NCI-H460 (cell line): Measurements from ENCODE around the gene CEP128. TPM values are rescaled to one million over a fixed set of nuclear protein-coding genes. Genes with fewer than 3 reads are reported as not detected.
"Not testable (repeated sequence)": the region's sequence is repeated elsewhere in the genome, so short reads cannot be mapped to it uniquely, and the experiment has no call there.

Experiments used
- DNase-seq: peaks from one replicate; pipeline ENCODE4 v3.0.0-alpha.2; 2016; ENCODE audit warnings: low read depth; ENCODE audit errors: extremely low read depth
- total RNA-seq: library from RNA; depleted of rRNA; stranded (reverse); fragments of >200 nt; shearing (Covaris generic); gene quantifications from 2 replicates; pipeline ENCODE4 v1.2.3, GENCODE V29; 2014

CEP128 gene
- total RNA-seq, 1 experiment from 2014 or later: 4.4 TPM

DNA sequence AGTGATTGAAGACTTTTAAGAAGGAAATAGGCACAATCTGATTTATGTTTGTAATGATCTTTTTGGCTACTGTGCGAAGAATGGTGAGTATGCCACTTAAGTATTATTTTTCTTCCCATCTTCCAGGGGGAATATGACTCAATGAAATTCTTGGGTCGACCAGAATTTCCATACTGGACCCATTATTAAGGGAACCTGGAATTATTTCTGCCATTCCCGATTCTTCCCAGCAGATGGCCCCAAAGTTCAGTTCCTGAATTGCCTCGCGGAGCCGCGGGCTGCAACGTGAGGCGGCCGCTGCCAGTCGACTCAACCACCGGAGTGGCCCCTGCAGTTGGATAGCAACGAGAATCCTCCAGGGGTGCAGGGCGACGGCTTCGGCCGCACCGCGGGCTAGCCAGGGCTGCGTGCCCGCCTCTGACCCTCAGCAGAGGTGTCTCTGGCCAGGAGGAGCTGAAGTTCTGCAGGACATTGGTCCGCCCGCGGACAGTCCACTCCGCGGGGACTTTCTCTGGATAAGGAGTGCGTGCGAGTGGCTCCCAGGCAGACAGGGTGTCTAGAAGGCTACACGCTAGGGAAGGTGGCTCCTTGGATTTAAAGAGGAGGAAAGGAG is 13.3 kb upstream of the CEP128 start:
- DNase-seq: peak; percentile 76

DNA sequence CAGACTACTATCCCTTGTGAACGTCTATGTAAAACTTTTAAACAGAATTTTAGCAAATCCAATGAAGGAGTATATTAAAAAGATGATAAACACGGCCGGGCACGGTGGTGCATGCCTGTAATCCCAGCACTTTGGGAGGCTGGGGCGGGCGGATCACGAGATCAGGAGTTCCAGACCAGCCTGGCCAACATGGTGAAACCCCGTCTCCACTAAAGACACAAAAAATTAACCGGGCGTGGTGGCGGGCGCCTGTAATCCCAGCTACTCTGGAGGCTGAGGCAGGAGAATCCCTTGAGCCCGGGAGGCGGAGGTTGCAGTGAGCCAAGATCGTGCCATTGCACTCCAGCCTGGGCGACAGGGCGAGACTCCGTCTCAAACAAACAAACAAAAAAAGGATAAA is 11.7 kb upstream of the CEP128 start:
- DNase-seq: not testable (repeated sequence)

DNA sequence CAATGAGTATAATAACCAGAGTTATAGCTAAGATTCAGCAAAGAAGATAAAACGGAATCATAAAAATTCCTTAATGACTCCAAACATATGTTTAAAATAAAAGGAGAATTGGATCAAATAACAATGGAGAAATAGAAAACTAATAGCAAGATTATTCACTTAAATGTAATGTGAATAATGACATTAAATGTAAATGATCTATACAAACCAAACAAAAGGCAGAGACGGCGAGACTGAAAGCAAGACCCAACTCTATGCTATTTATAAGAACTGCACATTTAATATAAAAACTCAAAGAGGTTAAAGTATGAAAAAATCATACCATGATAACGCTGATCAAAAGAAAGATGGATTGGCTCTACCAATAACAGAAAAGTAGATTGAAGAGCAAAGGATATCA is 10.0 kb upstream of the CEP128 start:
- DNase-seq: no peak

DNA sequence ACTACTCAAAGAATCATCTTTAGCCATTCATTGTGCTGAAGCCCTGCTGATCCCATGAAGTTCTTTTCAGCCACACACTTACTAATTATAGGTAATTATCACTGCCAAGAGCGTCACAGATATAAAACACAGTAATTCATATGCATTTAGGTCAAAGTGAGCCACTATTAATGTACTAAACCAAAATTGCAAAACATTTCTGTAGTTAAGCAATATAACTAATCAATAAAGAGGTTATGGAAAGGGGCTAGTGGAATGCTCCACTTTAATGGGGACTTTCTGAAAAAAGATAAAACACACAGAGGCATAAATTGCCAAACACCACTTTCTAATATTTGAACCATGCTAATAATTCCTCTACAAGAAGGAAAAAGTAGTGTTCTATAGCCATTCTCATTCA is 6.8 kb upstream of the CEP128 start:
- DNase-seq: no peak

DNA sequence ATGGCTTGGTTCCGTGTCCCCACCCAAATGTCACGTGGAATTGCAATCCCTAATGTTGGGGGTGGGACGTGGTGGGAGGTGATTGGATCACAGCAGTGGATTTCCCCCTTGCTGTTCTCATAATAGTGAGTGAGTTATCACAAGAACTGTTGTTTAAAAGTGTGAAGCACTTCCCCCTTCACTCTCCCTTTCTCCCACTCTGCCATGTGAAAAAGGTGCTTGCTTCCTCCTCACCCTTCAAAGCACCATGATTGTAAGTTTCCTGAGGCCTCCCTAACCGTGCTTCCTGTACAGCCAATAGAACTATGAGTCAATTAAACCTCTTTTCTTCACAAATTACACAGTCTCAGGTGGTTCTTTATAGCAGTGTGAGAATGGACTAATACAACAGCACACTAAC is 5.3 kb upstream of the CEP128 start:
- DNase-seq: no peak

DNA sequence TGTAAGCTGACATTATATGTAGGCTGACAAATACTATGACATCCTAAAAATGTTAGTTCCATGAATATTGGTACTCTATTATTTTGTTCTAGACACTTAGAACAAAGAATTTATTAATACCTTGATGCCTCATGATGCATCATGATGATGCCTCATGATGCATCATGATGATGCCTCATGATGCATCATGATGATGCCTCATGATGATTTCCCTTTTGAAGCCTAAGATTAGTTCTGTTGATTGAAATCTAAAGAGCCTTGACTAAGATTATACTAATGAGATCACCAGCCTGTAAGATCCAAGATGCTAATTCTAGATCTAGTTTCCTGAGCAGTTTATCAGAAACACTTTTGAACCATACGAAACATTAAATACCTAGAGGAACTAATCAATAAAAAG is 4.6 kb upstream of the CEP128 start:
- DNase-seq: no peak

DNA sequence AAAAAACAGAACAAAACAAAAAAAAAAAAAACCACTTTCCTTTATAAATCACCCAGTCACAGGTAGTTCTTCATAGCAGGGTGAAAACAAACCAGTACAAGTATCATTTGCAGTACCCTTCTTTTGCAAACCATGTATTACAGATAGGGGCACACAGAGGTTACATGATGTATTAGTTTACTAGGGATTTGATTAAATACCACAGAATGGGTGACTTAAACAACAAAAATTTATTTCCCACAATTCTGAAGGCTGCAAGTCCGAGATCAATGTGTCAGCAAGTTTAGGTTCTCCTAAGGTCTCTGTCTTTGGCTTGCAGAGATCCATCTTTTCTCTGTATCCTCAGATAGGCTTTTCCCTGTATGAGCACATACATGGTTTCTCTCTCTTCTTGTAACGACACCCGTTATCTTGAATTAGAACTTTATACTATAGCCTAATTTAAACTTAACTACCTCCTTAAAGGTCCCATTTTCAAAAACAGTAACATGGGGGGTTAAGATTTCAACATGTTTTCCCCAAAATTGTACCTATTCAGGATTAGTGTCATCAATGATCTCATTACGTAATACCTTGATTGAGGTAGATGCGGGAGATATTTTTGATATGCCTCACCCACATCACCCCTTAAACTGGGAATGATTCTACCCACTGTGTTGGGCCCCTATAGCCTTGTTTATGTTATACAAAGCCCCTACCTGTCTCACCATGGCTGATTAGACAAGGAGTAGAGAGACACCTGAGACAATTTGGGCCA is 3.5 kb upstream of the CEP128 start:
- no peak for DNase-seq

DNA sequence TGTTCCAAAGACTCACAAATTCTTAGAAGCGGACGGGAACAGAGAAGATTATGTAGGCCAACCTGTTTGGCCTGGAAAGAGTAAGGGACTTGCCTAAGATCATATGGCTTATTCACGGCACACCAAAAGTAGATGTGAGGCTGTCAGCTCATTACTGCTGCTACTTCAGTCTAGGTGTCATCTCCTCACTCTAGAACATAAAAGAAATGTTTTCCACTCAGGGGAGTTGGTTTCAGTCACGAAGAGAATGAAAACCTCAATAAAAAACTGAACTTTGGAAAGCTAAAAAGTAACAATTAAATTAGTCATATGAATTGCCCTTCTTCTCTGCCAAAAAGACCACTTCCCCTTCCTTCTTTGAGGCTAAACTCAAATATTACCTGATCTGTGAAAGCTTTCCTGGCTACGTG is 658 bp upstream of the CEP128 start:
- DNase-seq: no peak

DNA sequence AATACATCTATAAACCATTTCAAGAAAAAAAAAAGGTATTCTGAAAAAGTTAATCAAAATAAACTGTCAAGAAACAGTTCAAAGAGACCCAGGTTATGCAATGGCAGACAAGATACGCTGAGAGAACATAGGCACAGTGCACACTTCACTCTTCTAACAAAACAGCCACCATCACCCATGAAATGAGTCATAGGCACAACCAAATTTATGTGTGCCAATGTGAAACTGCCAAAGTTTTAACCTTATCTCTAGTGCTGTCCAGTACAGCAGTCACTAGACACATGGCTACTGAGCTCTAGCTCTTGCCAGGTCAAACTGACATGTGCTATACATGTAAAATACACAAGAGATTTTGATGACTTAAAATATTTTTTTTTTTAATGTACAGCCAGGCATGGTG is 1.4 kb downstream of the CEP128 start:
- DNase-seq: no peak

DNA sequence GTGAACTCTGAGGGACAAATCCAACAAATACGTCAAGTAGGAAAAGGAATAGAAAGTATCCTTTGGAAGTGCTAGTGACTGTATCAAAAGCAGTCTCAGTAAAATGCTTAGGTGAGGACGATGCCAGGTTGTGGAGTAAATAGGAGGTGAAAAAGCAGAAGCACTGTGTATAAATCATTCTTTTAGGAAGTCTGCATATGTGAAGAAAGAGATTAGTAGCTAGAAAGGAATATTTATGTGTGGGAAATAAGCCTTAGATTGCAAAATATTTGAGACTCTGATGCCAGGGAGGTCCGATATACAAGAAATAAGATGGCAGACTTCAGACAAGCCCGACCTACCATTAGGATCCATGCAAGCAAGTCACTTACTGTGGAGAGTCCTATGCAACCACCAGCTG is 7.9 kb downstream of the CEP128 start:
- DNase-seq: no peak

DNA sequence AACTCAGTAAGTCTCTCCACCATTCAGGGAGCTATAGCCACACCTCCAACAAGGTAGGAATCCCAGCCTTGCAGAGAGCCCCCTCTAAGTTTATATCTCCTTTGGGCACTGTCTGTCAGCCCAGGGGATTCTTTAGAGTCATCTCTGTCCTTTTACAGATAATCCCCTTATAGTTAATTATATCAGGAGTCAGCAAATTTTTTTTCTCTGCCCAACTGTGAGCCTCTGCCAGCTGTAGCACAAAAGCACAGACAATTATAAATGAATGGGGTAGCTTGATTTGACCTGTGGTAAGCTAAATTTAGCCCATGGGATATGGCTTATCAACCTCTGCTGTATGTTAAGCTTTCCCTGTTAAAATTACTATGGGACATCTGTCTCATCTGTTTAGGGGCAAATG is 8.3 kb downstream of the CEP128 start:
- DNase-seq: no peak

DNA sequence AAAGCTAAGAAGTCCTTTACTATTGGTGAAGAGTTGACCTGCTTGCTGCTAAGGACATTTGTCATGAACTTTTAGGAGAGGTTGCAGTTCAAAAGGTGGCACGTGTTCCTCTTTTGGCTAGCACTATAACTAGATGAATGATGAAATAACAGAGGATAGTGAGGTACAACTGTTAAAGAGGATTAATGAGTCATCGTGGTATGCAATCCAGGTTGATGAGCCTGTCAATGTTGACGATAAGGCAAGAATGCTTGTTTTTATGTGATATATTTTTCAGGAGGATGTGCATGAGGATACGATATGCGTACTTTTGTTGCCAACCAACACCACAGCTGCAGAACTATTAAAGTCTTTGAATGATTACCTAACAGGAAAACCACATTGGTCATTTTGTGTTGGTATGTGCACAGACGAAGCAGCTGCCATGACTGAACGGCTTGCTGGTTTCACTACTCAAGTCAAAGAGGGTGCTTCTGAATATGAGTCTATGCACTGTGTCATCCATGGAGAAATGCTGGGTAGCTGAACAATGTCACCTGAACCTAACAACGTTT is 10.6 kb downstream of the CEP128 start:
- no peak for DNase-seq

DNA sequence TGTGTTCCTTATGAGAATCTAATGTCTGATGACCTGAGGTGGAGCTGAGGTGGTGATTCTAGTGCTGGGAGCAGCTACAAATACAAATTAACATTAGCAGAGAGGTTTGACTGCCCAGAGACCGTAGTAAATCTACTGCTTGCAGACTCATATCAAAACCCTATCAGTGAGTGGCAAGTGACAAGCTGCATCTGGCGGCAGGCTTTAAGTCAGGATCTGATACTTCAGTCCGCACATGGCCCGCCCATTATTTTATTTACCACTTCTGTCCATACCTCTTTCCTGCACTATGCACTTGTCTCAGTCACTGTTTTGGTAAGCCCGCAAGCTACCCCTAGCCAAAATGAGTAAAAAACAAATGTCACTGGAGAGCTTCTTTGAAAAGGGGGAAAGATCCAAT is 11.4 kb downstream of the CEP128 start:
- no peak for DNase-seq

DNA sequence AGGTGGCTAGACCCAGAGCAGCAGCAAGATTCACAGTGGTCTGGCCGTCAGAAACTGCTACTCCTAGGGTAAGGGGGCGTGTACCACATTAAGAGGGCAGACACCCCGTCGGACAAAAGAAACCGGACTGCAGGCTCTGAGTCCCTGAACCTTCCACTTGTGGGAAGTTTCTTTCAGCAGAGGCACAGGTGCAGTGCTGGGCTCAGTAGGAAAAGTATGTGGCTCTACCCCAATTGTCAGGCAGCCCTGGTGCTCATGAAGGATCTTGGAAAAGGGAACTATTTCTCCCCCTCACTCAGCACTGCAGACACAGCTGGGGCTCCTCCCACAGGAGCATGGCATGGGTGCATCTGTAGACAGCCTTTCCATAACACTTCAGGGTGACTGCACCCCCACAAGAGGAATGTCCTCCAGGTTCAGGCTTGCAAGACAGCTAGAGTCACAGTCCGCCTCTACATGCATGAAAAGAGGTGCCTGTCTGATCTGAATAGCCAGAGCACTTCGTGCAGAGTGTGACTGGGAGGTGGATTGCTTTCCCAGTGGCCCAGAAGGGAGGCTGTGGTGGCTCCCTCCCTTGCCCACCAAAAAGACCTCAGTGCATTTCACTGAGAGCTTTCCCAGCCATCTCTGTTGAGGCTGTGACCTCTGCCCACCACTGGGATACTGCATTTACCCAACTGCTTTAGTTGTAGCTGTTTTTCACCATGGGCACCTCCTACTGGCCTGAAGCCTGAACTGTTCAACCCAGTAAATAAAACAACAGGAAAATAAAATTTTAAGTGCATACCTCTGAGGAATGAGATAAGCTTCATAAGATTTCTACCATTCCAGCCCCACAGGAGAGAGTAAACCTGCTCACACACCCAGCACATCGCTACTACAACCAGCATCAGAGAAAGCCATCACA is 14.2 kb downstream of the CEP128 start:
- no peak for DNase-seq

DNA sequence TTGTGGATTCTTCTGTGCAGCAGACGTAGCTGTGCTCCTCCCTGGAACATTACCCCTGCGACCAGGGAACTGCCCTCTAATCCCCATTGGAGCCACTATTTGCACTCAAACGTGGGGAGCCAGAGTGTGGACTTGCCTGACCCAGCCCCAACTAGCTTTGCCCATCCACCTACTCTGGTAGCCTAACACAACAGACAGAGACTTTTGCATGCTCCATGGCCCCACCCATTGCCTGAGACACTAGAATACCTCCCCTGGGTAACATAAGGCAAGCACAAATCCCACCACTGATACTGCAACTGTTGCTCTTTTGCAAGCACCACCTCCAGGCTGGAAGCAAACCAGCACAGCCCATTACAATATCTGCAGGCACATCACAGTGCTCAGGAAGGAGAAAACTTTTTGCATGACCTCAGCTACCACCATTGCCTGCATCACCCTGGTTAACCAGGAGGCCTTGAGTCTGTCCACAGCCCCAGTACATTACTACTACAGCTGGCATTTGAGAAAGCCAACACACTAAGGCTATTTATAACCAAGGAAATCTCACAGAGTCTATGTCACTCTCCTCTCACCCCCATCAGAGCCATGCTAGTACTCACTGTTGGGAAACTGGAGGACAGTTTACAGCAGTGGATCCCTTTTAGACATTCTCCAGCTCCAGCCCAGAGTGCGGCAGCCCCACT is 15.0 kb downstream of the CEP128 start:
- DNase-seq: no peak

DNA sequence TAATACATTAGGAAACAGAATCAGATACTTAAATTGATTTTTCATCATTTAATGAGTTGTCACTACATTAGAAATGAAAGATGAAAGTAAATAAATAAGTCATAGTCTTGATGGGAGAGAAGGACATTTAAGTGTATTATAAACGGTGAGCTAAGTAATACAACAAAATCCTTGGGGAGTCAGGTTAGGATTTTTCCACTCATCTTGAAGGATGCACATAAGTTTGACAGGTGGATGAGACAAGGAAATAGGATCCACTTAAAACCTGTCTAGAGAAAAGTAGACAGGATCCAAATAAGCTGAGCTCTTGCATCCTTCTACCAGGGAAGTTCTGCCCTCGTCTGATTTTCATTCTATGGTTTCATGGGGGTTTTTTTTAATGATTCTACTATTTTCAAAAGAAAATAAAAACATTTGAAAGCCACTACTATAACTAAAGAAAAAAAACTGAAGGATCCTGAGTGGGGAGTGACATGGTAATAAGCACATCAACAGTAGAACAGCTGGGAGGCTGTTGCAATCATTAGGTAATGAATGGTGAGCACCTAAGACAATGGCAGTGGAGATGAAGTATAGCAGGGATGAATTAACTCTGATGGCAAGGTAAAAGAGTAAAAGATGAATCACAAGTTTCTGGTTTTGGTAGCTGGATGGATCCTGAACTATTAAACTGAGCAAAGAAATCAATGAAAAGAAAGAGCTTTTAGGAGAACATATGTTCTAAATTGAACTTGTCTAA is 17.0 kb downstream of the CEP128 start:
- no peak for DNase-seq

DNA sequence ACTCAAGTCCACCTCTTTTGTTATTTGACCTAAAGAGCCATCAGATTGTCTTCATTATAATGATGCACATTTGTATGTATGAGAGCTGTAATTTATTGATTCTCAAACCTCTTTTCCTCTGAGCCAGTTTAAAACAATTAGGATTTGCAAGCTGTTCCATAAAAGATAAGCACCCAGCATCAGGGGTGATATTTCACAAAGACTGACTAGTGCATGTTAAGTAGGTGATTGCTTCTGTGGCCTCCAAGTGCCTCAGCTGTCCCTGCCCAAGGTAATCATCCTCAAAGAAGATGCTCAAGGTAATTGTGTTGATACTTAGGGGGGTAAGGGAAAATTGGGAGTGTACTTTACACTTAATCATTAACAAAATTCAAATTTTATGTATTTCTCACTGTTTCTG is 18.2 kb downstream of the CEP128 start:
- DNase-seq: no peak

DNA sequence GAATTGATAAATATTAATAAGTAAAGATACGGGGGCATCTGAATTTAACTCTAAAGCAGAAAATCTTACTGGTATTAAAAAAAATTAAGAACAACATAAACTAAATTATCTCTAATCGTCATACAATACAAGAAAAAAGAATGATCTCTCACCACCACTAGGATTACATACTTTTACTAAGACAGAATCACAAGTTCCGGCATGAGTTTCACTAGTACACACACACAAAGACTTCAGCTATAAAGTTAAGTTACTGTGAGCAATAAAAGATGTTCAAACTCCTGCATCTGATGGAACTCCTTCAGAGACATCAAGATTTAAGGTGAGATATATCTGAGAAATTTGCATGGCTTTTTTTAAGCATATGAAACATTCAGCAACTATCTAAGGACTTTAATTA is 21.9 kb downstream of the CEP128 start:
- no peak for DNase-seq

DNA sequence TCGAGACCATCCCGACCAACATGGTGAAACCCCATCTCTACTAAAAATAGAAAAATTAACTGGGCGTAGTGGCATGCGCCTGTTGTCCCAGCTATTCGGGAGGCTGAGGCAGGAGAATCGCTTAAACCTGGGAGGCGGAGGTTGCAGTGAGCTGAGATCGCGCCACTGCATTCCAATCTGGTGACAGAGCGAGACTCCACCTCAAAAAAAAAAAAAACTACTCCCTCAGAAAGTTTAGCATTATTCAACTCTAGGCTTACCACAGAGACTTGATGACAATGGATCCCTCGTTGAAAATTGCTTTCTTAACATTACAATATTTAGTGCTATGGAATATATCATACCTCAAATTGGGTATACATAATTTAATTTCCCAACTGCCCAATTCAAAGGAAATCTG is 29.5 kb downstream of the CEP128 start:
- DNase-seq: not testable (repeated sequence)

DNA sequence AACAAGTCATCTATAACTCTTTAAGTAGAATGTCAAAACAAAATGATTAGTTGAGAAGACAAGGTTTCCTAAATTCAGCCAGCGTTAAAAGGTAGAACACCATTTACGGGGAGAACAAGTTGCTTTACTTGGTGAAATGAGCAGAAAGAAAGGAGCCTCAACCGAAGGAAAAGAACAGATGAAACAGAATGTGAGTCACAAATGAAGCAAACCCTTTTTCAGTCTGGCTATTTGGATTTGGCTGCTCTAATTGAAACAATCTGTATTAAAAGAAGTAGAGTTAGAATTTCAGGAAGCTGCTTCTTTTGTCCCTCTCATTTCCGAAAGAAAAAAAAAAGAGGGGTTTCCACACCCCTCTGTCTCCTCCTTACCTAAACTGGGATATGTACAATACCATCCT is 34.6 kb downstream of the CEP128 start:
- DNase-seq: no peak
